NOMO-1 treated with DMSO at 0.1 percent for 48 hours (cell line): ENCODE results near the gene DOCK2.

Experiments used
- DNase-seq: peaks from one replicate; lab custom pipeline; 2025; ENCODE audit not compliant: unreplicated experiment; lab: John Stamatoyannopoulos, UW

DOCK2 gene

DNA sequence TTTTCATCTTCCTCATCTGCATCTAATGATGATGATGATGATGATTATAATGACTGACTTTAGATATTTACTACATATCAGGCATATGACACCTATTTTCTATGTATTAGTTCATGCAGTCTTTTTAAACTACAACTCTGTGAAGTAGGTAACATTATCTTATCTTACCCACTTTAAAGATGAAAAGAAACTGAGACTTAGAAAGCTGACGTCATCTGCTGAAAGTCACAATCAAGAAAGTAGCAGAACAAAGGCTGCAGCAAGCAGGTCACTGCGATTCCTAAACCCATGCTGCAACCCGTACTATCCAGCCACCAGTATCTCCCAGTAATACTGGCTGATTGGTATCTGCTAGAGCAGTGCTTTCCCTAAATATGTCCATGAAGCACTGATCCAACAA, 383.3 kb downstream of the DOCK2 start:
- DNase-seq: no peak

DNA sequence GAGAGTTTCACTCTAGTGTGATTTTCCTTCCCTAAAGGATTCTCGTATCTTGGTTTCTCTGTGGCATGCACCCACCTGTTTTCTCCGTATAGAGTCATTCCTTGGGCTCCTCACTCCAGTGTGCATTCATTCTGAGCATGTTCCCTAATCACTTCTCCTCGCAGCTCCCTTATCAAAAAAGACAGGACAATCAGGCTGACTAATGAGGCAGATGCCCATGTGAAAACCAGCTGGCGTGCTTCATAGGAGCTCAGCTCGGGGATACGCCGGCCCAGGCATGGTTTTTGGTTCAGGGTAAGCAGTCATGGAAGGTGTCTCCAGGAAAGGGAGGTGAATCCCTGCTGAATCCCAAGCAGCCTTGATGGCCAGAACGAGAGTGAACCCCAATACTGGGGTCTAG, 384.4 kb downstream of the DOCK2 start:
- DNase-seq: no peak

DNA sequence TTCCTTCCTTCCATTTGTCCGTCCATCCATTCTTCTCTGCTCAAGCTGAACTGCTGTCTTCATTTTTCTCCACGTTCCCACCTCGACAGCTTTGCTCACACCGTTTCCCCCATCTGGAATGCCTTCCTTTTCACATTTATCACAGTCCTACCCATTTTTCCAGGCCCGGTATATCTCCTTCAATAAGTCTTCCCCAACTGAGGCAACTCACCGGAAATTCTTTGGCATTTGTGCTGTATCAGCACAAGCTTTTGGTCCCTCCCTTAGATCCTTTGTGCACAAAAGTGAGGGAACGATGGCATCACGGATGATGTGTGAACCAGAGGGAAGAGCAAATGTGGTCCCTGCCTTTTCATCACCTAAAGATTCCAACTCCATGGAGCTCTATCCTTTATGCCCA, 388.8 kb downstream of the DOCK2 start:
- DNase-seq: no peak

DNA sequence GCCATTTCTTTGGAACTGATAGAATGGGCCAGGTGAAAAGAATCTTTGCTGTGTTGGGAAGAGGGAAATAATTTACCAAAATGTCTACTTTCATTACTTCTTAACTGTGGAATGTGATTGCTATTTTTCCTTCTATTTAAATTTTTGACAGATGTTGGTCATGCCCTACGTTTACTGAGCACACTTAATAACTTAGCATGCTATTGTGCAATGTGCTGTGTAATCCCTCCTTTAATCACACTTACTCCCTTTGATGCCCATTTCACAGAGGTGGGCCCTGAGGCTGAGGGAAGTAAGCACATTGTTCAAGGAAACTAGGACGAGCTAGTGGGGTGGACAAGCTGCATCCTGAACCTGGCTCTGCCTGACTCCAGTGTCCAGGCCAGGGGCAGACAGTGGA, 391.0 kb downstream of the DOCK2 start:
- no peak for DNase-seq

DNA sequence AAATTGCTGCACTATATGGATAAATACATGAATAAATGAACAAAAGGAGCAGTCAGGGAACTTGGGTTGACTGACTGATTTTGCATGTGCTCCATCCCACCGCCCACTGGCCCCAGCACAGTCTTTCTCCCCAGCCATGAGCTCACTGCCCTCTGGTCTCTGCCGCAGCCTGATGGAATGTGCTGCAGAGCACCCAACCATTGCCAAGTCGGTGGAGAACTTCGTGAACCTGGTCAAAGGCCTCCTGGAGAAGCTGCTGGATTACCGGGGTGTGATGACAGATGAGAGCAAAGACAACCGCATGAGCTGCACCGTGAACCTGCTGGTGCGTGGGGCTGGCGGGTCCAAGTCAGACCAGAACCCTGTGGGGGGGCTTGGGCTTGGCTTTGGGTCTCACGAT, 397.2 kb downstream of the DOCK2 start:
- DNase-seq: no peak

DNA sequence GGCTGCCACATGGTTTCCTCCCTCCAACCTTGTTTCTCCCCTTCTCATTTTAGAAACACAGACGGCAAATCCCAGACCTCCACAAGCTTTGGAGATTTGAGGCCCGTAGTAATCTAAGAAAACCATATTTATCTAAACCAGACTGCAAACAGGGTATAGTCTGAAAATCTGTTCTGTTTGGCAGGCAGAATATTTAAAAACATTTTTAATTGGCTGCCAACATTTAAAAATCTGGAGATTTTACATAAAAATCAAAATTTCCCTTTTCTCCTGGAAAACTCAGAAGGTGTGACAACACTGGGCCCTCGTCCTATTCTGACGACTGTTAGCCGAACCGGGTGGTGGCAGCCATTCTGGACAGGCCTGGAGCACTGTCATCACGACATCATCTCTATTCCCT, 401.2 kb downstream of the DOCK2 start:
- no peak for DNase-seq

DNA sequence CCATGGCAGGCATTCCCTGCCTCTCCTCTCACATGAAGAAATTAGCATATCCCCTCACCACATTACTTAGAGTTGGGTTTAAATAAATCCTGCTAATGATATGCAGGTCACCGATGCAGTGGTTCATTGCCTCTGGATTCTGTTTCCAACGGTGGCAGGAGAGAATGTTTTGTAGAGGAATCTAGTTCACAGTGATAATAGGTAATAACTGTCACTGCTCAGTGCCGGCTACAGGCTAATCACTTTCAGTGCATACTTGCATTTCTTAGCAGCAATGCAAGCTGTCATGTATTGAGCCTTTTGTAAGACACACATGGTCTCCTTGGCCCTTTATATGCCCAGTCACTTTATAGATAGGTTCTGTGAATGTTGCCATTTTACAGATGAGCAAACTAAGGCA, 402.8 kb downstream of the DOCK2 start:
- no peak for DNase-seq

DNA sequence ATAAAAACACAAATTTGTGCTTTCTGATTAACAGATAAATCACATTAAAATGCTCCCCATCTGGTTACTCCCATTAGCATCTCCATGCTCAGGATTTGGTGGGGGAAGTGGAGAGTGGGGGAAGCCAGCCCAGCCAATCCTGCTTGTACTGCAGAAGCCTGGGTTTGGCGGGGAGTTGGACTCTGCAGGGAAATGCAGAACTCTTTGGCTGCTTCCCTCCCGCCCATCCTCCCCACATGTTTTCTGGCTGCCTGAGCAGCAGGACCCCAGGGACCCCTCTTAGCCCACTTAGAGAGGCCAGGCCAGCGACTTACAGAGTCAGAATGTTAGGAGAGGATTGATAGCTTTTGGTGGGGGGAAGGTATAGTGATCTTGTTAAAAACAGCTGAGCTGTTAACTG, 409.2 kb downstream of the DOCK2 start:
- no peak for DNase-seq

DNA sequence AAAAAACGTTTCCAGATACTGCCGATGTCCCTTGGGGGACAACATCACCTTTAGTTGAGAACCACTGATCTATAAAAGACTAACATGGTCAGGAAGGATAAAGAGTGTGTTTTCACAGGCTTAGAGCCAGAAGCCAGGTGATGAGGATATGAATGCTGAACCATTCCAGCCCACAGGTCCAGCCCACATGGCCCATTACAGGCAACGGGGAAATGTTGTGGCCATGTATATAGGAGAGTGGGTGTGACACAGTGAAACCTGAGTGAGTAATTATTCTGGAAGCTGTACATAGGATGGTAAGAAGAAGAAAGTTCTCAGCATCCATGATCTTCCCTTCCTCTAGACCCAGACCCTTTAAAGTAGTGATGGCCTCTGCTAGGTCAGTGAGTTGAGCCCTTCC, 412.6 kb downstream of the DOCK2 start:
- DNase-seq: no peak

DNA sequence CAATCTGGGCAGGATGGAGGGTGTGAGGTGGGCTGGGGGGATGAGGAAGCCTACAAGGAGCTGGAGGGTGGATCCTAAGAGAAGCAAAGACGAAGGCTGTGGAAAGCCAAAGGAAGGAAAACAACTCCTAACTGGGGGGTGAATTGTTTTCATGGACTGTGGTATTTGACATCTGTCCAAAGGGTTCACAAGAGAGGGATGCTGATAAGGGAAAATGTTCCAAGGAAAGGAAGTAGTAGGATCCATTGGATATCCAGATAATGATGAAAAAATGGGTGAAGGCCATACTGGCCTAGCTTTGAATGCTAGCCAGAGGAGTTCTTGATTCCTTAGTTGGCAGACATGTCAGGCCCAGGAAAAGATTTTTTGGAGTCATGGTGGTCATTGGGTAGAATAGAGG, 416.8 kb downstream of the DOCK2 start:
- no peak for DNase-seq

DNA sequence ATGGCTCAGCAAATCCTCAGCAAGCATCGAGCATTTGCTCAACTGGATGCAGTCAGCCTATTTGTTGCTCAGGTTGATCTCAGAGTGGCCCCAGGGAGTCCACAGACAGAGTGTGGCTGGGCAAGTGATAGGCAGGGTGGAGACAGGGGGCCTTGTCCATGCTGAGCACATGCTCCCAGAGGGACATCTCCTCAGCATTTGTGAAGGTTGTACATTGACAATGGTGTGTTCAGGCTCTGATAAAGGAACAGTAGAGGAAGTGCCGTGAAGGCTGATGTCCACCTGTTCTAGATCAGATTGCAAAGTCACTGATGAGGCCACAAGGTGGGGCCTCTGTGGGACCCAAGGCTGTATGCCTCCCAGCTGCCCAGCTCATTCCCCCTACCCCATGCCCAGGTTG, 418.5 kb downstream of the DOCK2 start:
- no peak for DNase-seq

DNA sequence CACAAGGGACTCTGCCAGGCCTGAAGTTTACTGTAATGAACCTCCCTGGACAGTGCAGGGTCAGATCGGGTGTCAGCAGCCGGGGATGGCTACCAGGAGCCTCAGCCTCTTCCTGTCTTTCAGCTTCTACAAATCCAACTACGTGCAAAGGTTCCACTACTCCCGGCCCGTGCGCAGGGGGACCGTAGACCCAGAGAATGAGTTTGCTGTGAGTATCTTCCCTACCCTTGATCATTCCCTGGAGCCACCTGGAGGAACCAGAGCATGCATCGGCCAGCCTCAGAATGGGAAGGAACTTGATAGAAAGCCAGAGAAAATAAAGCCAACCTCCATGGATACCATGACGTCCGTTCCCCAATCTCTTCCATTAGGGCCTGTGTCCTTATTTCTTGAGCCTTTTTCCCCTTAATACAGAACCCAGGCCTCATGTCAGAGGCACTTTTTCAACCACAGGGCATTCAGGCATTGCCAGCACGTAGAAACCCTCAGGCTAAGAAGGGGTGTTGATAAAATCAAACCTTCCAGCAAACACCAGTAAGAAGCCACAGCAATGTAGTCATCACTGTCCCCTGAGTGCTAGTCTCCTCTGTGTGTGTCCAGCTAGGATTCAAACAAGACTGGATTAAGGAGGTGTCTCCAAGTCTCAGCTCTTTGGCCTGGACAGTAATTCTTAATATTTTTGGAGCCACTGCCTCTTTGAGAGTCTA, 419.6 kb downstream of the DOCK2 start:
- no peak for DNase-seq

DNA sequence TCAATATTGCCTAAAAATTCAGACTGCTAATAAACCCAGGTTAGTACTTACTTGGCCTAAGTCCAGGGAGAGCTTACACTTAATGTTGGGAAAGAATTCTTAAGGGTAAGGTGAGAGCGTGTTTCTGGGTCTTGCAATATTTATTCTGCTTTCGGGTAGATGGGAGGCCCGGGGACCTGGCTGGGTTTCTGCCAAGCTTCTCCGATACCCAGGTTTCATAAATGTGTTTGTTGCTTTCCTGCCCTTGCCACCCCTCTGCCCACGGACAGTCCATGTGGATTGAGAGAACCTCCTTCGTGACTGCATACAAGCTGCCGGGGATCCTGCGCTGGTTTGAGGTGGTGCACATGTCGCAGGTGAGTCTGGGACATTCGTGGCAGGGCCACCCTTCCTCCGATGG, 420.2 kb downstream of the DOCK2 start:
- no peak for DNase-seq

DNA sequence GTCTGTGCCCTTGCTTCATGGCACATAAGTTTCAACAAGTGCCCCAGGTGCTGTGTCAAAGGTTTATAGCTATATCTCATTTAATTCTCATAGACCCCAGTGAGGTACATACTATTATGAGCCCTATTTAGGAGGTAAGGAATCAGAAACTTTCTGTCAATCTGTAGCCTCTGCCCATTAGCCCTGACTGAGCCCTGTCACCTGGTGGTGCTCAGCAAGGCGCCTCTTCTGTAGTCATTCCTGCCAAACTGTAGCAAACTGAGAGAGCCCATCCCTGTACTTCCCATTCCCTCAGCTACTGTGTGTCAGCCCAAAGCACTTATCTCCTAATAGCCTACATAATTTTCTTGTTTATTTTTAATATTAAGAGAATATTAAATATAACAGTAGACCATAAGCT, 422.1 kb downstream of the DOCK2 start:
- no peak for DNase-seq

DNA sequence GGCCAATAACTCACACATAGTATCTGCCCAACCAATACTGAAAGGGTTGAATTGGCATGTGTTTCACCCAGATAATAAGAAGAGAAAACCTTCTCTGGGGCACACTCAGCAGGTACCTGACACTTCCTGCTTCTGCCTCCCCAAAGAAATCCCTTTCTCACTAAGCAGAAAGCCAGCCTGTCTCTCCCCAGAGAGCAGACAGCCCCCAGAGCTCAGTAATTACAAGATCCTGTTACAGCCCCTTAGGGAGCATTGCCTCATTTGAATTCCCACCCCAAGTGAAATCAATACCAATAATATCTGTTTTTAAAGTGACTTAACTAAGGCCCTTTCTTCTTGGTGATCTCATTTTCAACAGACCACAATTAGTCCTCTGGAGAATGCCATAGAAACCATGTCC, 430.1 kb downstream of the DOCK2 start:
- DNase-seq: no peak

DNA sequence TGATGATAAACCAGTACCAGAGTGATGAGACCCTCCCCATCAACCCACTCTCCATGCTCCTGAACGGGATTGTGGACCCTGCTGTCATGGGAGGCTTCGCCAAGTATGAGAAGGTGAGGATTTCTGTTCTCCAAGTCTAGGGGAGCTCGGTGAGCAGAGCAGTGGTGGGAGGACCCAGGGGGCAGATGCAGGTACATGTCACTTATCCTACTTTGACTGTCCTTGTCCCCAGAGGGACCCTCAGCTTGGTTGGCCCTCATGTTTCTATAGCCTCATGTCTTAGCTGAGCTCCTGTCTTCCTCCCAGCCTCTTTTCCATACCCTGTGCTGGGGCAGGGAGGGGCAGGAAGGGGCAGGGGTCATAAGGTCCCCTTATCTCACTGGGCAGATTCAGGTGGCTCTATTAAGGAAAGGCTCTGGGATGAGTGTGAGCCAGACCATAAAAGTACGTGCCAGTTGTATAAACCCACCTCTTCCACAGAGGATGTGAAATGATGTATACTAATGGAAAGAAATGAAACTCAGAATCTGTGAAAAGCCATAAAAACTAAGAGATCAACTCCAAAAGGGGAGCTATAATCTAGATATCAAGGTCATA, 430.6 kb downstream of the DOCK2 start:
- DNase-seq: no peak

DNA sequence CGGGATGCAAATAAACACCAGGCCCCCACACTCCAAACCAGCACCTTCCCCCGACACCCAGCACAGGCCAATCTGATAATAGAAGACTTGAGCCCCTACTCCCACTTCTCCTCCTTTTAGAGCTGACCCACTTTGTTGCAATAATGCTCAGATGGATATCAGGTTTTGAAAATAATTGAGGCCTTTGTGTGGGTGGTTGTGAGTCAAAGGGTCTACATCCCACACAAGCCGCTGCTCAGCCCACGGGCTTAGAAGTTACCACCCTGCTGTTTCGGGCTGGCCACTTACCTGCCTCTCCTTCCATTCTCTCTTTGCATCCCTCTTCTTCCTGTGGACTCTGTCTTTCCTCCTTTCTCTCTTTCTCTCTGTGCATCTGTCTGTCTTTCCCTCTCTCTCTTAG, 432.4 kb downstream of the DOCK2 start:
- no peak for DNase-seq

DNA sequence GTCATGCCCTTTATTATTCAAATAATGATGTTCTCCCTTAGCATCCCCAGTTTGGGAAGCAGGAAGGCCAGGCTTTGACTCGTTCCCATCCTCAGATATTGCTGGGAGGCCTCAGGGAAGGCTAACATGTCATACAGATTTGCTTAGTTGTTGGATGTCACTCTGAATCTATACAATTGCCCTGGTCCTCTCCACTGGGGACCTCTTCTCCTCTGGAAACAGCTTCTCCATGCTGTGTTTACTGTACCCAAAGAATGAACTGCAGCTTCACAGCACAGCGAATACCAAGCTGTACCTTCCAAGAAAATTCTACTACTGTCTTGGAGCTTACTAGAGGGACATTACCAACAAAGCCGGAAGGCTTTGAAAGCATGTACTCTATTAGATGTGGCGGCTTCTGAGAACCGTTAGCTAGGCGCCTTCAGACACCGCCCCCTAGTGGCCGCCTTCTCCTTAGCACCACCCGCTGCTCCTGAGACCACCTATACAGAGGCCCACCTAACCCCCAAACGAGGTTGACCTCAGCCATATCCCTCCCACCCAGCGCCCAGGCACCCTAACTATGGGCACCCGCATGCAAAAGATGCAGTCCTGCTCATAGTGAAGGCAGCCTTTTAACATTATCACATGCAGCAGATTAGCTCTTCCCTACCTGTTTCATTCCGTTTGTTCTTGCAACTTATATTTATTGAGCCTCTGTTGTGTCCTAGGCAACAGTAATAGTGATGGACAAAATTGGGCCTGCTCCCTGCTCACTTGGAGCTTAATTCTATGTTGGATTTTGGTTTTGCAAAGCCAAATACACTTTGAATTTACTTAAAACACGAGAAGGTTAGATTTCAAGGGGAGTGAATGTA, 433.7 kb downstream of the DOCK2 start:
- no peak for DNase-seq

DNA sequence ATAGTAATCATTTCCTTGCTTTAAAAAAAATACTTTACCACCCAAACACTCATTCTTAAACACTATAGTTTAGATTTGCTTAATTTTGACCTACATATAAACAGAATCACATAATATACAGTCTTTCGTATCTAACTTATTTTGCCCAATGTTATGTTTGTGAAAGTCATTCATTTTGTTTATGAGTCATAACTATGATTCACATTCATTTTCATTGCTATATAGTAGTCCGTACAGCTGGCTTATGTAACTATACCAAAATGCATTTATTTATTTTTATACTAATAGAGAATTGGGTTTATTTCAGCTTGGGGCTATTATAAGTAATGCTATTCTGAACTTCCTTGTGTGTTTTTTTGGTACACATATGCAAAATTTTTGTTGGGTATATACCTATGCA, 434.7 kb downstream of the DOCK2 start:
- no peak for DNase-seq

DNA sequence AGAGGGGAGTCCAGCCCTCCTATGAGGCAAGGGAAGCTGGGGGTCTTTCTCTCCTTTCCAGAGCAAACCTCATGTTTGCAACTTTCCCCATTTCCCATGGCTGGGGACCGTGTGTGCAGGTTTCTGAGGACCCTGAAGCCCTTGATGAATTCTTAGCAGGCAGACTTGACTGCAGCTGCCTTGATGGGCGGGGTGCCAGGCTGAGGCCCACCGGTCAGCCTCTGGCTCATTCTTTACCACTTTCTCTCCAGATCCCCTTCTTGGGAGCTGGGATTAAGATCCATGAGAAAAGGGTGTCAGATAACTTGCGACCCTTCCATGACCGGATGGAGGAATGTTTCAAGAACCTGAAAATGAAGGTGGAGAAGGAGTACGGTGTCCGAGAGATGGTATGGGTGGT, 438.6 kb downstream of the DOCK2 start:
- DNase-seq: no peak

DNA sequence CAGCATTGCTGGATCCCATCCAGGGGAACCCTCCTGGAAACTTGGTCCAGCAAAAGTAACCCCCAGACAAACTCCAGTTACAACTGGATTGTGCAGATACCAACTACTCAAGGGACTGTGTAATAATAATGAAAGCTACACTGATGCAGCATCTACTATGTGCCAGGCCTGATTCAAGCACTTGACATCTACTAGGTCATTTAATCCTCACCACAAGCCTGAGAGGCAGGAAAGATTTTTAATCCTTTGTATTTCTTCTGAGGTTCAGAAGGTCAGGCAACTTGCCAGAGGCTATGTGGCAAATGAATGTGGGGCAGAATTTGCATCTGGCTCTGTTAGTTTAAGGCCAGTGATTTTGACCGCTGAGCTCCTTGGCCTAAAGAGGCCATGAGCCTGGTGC, 439.1 kb downstream of the DOCK2 start:
- DNase-seq: no peak

DNA sequence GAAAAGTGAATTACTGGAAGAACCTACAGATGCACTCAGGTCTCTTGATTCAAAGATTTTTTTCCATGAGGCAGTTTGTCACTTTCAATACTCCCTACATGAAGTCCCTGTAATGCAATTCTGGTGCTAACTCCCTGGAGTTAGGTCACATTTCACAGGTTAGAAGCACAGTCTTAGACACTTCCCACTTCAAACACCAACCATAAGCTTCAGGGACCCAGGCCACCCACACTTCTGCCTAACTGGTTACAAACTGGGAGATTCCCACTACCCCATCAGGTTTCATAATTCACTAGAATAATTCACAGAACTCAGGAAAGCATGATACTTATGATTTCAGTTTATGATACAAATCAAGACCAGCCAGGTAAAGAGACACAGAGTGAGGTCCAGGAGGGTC, 439.7 kb downstream of the DOCK2 start:
- no peak for DNase-seq
